ENCODE data around the gene EHHADH. TPM values are rescaled to one million over a fixed set of nuclear protein-coding genes. Genes with fewer than 3 reads are reported as not detected.

The EHHADH gene
- total RNA-seq, 2 experiments from 2014 or later: 1.3 TPM; not detected in 1

DNA sequence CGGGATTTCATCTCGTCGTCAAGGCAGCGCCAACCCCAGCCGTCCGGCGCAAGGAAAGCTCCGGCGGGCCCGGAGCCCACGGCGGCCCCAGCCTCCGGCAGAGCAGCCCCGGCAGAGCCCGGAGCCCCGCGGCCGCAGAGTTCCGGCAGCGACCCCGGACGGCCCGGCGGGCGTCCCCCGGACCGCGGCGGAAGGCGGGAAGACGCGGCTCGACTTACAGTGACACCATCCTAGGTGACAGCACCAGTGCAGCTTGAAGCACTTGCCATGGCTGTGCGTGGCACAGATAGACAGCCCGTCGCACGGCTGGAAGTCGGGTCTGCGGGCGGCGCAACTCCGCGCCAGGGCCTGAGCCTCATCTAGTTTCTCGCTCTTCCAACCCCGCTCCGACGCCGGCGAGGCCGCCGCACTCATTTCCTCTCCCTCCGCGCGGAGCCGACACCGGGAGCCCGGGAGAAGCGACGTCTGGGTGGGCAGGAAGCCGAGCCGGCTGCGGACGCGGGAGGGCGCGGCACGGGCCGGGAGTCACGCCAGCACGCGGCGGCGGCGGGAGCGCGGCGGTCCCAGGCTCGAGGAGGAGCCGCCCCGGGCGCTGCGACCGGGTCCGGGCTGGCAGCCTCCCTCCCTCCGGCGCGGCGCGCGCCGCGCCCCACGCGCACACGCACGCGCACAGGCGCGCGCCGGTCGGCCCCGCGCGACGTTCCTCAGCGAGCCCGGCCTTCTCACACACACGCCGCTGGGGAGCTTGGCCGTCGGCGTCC lies 101.3 kb downstream of the EHHADH start, which contains the start of gene C3orf70:
C3orf70 (minus strand) TSS at position 651 of the 761 bp plus-strand sequence; CDS start at position 414, 237 bp downstream.
- H3K4me3 ChIP-seq (ENCODE audit: low read depth, low read length, poor library complexity, severe bottlenecking): no peak within 1 kb of the TSS

DNA sequence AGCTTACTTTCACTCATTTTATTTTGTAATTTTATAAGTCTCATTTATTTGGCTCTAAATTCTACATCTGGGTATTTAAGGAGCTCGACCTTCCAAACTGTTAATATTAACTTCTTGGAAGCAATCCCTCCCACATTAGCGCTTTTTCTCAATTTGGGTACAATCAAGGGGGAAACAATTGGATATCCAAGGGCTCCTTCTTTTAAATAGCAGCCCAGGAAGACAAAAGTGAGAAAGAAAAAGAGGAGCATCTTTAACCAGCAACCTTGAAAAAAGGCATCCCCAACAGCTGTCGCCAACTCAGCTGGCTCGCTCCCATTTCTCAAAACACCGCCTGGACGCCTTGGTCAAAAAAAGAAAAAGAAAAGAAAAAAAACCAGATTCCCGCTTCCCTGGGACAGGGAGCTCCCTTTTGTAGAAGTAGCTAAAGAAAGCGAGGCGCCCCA lies 101.9 kb downstream of the EHHADH start:
- POLR2A ChIA-PET: no interaction called here

More for the DNA sequence above, 101.3 kb downstream of the EHHADH start, which contains the start of gene C3orf70:
- no TSS peak for BruUV-seq (replicated peaks)
- H3K79me2 ChIP-seq (ENCODE audit: insufficient read depth, low read depth, low read length): no peaks in the 10 kb centered on the region
- no peak within 1 kb of the TSS for H3K27ac ChIP-seq (ENCODE audit: low read depth, low read length, poor library complexity, severe bottlenecking)
- no peak for TF ChIP-seq EZH2phosphoT487 (IDR thresholded peaks at IDR 0.05; ENCODE audit: borderline replicate concordance, low read depth, low read length)
- no peak for TF ChIP-seq CTCF (conservative IDR thresholded peaks at IDR 0.05; ENCODE audit: low read length)
- no peak within 1 kb of the TSS for H3K4me2 ChIP-seq (ENCODE audit: low read length)
- intact Hi-C loops (cut with micrococcal nuclease; ENCODE audit: unreplicated experiment): no loop called here
- no peaks in the 10 kb centered on the region for H3K36me3 ChIP-seq (ENCODE audit: insufficient read depth, low read length)
- no peaks in the 10 kb centered on the region for H3K9me2 ChIP-seq (ENCODE audit: insufficient read depth, low read length)
- H4K20me1 ChIP-seq (ENCODE audit: insufficient read depth, low read length): no peaks in the 10 kb centered on the region
- CTCF ChIA-PET (ENCODE audit: unreplicated experiment): no interaction called here
- no peaks in the 10 kb centered on the region for H3K9me3 ChIP-seq (ENCODE audit: low read length)
- H3K4me1 ChIP-seq (ENCODE audit: insufficient read depth, low read length, poor library complexity, severe bottlenecking): no peaks in the 10 kb centered on the region
- no peak within 1 kb of the TSS for H2AFZ ChIP-seq (ENCODE audit: low read length)
- POLR2A ChIA-PET: no interaction called here
- no peak for DNase-seq (ENCODE audit: low spot score)

More for the DNA sequence above, 101.9 kb downstream of the EHHADH start:
- H3K4me2 ChIP-seq (ENCODE audit: low read length): no peak overlapping the region
- no peak for DNase-seq (ENCODE audit: low spot score)
- TF ChIP-seq CTCF (conservative IDR thresholded peaks at IDR 0.05; ENCODE audit: low read length): no peak
- no peak for TF ChIP-seq EZH2phosphoT487 (IDR thresholded peaks at IDR 0.05; ENCODE audit: borderline replicate concordance, low read depth, low read length)
- no peak overlapping the region for H2AFZ ChIP-seq (ENCODE audit: low read length)
- BruUV-seq (replicated peaks): no TSS peak
- no peaks in the 10 kb centered on the region for H4K20me1 ChIP-seq (ENCODE audit: insufficient read depth, low read length)
- intact Hi-C loops (cut with micrococcal nuclease; ENCODE audit: unreplicated experiment): no loop called here
- H3K27ac ChIP-seq (ENCODE audit: low read depth, low read length, poor library complexity, severe bottlenecking): no peak overlapping the region
- no peak overlapping the region for H3K4me3 ChIP-seq (ENCODE audit: low read depth, low read length, poor library complexity, severe bottlenecking)
- CTCF ChIA-PET (ENCODE audit: unreplicated experiment): no interaction called here
- H3K79me2 ChIP-seq (ENCODE audit: insufficient read depth, low read depth, low read length): no peaks in the 10 kb centered on the region
- no peaks in the 10 kb centered on the region for H3K36me3 ChIP-seq (ENCODE audit: insufficient read depth, low read length)
- no peaks in the 10 kb centered on the region for H3K4me1 ChIP-seq (ENCODE audit: insufficient read depth, low read length, poor library complexity, severe bottlenecking)
- no peaks in the 10 kb centered on the region for H3K9me3 ChIP-seq (ENCODE audit: low read length)
- H3K9me2 ChIP-seq (ENCODE audit: insufficient read depth, low read length): no peaks in the 10 kb centered on the region
